Dermis microvascular lymphatic vessel endothelial cell (primary cell): ENCODE data around the gene VIPAS39. TPM values are rescaled to one million over a fixed set of nuclear protein-coding genes. Genes with fewer than 3 reads are reported as not detected.
"Not testable (repeated sequence)": the region's sequence is repeated elsewhere in the genome, so short reads cannot be mapped to it uniquely, and the experiment has no call there.

Source experiments
- DNase-seq, 2 donors: peaks; one replicate each; pipeline versions ENCODE4 v3.0.0 to v3.0.0-alpha.2; 2010; ENCODE audit warnings: low read depth in 2 of 2
- total RNA-seq: library from RNA; depleted of rRNA; stranded (reverse); fragments of >200 nt; gene quantifications from 2 replicates; pipeline ENCODE4 v1.2.1, GENCODE V29; 2014

VIPAS39 gene
- total RNA-seq, 1 donor from 2014 or later = 25.2 TPM

- no peak for DNase-seq
Observed at GRCh38 chr14:77470224-77470870, 12.9 kb upstream of the VIPAS39 start.

- no peak for DNase-seq
Observed at GRCh38 chr14:77469539-77469938, 12.1 kb upstream of the VIPAS39 start.

GRCh38 chr14:77469067-77469505, 11.7 kb upstream of the VIPAS39 start:
- DNase-seq = no peak

GRCh38 chr14:77467801-77468200, 10.4 kb upstream of the VIPAS39 start:
- no peak for DNase-seq

GRCh38 chr14:77459072-77459723, 1.8 kb upstream of the VIPAS39 start:
- peak; percentile 71 to 86 for DNase-seq

- peak in 1 of 2 donors; percentile 52 for DNase-seq
Observed at GRCh38 chr14:77458249-77458950, 999 bp upstream of the VIPAS39 start.

- DNase-seq = peak in 1 of 2 donors; percentile 67
Observed at GRCh38 chr14:77457115-77457521, 283 bp downstream of the VIPAS39 start.

- no peak for DNase-seq
Observed at GRCh38 chr14:77455966-77456640, 1.3 kb downstream of the VIPAS39 start.

- DNase-seq = no peak
Observed at GRCh38 chr14:77442196-77442595, 15.2 kb downstream of the VIPAS39 start.

- no peak for DNase-seq
Observed at GRCh38 chr14:77439861-77440260, 17.5 kb downstream of the VIPAS39 start.

- DNase-seq = no peak
Observed at GRCh38 chr14:77438596-77438995, 18.8 kb downstream of the VIPAS39 start.

- DNase-seq = no peak
Observed at GRCh38 chr14:77436042-77436441, 21.4 kb downstream of the VIPAS39 start.

- DNase-seq = no peak
Observed at GRCh38 chr14:77426396-77426795, 31.0 kb downstream of the VIPAS39 start.

GRCh38 chr14:77424862-77425261, 32.5 kb downstream of the VIPAS39 start:
- DNase-seq = no peak

- DNase-seq = no peak
Observed at GRCh38 chr14:77423423-77423822, 34.0 kb downstream of the VIPAS39 start, which contains the start of gene NOXRED1. TSS of gene NOXRED1 (minus strand) at chr14:77423523. CDS start at chr14:77422889, 634 bp downstream.

GRCh38 chr14:77421201-77421600, 36.2 kb downstream of the VIPAS39 start:
- DNase-seq = no peak

- no peak for DNase-seq
Observed at GRCh38 chr14:77416836-77417235, 40.6 kb downstream of the VIPAS39 start.

GRCh38 chr14:77416098-77416497, 41.3 kb downstream of the VIPAS39 start:
- DNase-seq = not testable (repeated sequence)

GRCh38 chr14:77415403-77416030, 41.9 kb downstream of the VIPAS39 start:
- not testable (repeated sequence) for DNase-seq

GRCh38 chr14:77409131-77409533, 48.3 kb downstream of the VIPAS39 start:
- peak in 1 of 2 donors; percentile 24 for DNase-seq

GRCh38 chr14:77407158-77407557, 50.2 kb downstream of the VIPAS39 start:
- DNase-seq = no peak
